HEK293 (cell line): ENCODE data around the gene NEK7.

Experiments used
- CTCF ChIA-PET: fragments of 350-600 bp; formaldehyde crosslinking; extraction: SDS; loops from one replicate; lab custom pipeline; 2021; ENCODE audit warnings: antibody characterized with exemption; lab: Yijun Ruan, JAX
- POLR2A ChIA-PET: fragments of 300-600 bp; formaldehyde crosslinking; extraction: SDS; loops from one replicate; lab custom pipeline; 2020; ENCODE audit warnings: antibody characterized with exemption, inconsistent platforms; lab: Yijun Ruan, JAX
- H3K27ac ChIP-seq: fragments of 200-500 bp; sonication (Bioruptor generic); 2 replicates; pipeline ENCODE4 v1.5.1; 2014; ENCODE audit warnings: low read depth, low read length, control low read depth, inconsistent platforms; ENCODE audit errors: extremely low read depth
- H3K36me3 ChIP-seq, 2 experiments: fragments of 200-500 bp in 1 of 2; sonication (Bioruptor generic) in 1 of 2; 1 replicate in 1 of 2; 2 replicates in 1 of 2; pipeline ENCODE4 v1.5.1; 2014 to 2017; ENCODE audit warnings: inconsistent platforms in 2 of 2, low read length in 2 of 2; ENCODE audit not compliant: control insufficient read depth in 2 of 2, insufficient read depth in 1 of 2
- H3K4me1 ChIP-seq: fragments of 200-500 bp; sonication (Bioruptor generic); 2 replicates; pipeline ENCODE4 v1.5.1; 2014; ENCODE audit warnings: mild to moderate bottlenecking, low read length, inconsistent platforms; ENCODE audit not compliant: control insufficient read depth, insufficient read depth
- H3K4me3 ChIP-seq: 2 replicates; pipeline ENCODE4 v1.5.1; 2011; ENCODE audit warnings: low read depth, mild to moderate bottlenecking, control low read depth, low read length, moderate library complexity
- H3K9me3 ChIP-seq: fragments of 200-500 bp; sonication (Bioruptor generic); 2 replicates; pipeline ENCODE4 v1.5.1; 2014; ENCODE audit warnings: low read depth, low read length, inconsistent platforms; ENCODE audit not compliant: control insufficient read depth, insufficient read depth
- GLI2 ChIP-seq: fragments of 450-650 bp; formaldehyde crosslinking; IDR thresholded peaks from 2 replicates; pipeline ENCODE4; 2017; ENCODE audit warnings: missing biosample characterization, missing genetic modification characterization, low read depth, borderline replicate concordance
- IKZF3 ChIP-seq: fragments of 450-650 bp; IDR thresholded peaks from 2 replicates; pipeline ENCODE4 v1.5.0; 2018; ENCODE audit warnings: missing biosample characterization, mild to moderate bottlenecking, missing genetic modification characterization, moderate library complexity
- KLF10 ChIP-seq: fragments of 450-650 bp; IDR thresholded peaks from 2 replicates; pipeline ENCODE4 v1.5.1; 2018; ENCODE audit warnings: missing biosample characterization, mild to moderate bottlenecking, missing genetic modification characterization
- KLF16 ChIP-seq: fragments of 450-650 bp; formaldehyde crosslinking; IDR thresholded peaks from 2 replicates; pipeline ENCODE4 v1.5.1; 2017; ENCODE audit warnings: missing biosample characterization, missing genetic modification characterization
- KLF7 ChIP-seq: fragments of 450-650 bp; formaldehyde crosslinking; IDR thresholded peaks from 2 replicates; pipeline ENCODE4 v1.5.1; 2016; ENCODE audit warnings: missing biosample characterization, missing genetic modification characterization, borderline replicate concordance
- SCRT2 ChIP-seq: fragments of 450-650 bp; formaldehyde crosslinking; IDR thresholded peaks from 2 replicates; pipeline ENCODE4 v1.5.1; 2016; ENCODE audit warnings: missing biosample characterization, missing genetic modification characterization
- ZBTB21 ChIP-seq: fragments of 450-650 bp; formaldehyde crosslinking; IDR thresholded peaks from 2 replicates; pipeline ENCODE4 v1.5.1; 2017; ENCODE audit warnings: missing biosample characterization, missing genetic modification characterization
- ZNF311 ChIP-seq: fragments of 450-650 bp; formaldehyde crosslinking; IDR thresholded peaks from 2 replicates; pipeline ENCODE4 v1.5.1; 2017; ENCODE audit warnings: missing biosample characterization, missing genetic modification characterization, borderline replicate concordance
- ZNF514 ChIP-seq: fragments of 450-650 bp; formaldehyde crosslinking; IDR thresholded peaks from 2 replicates; pipeline ENCODE4 v1.5.1; 2016; ENCODE audit warnings: missing biosample characterization, missing genetic modification characterization
- ZNF548 ChIP-seq: fragments of 450-650 bp; formaldehyde crosslinking; IDR thresholded peaks from 2 replicates; pipeline ENCODE4 v1.5.1; 2016; ENCODE audit warnings: missing biosample characterization, missing genetic modification characterization
- ZNF555 ChIP-seq: fragments of 450-650 bp; formaldehyde crosslinking; conservative IDR thresholded peaks from 2 replicates; pipeline ENCODE4 v1.5.1; 2017; ENCODE audit warnings: missing biosample characterization, mild to moderate bottlenecking, missing genetic modification characterization, inconsistent platforms
- ZNF658 ChIP-seq: fragments of 450-650 bp; formaldehyde crosslinking; IDR thresholded peaks from 2 replicates; pipeline ENCODE4; 2016; ENCODE audit warnings: missing biosample characterization, missing genetic modification characterization
- ZNF677 ChIP-seq: fragments of 450-650 bp; IDR thresholded peaks from 2 replicates; pipeline ENCODE4 v1.5.0; 2018; ENCODE audit warnings: missing biosample characterization, mild to moderate bottlenecking, missing genetic modification characterization, moderate library complexity
- ZNF701 ChIP-seq: fragments of 450-650 bp; formaldehyde crosslinking; IDR thresholded peaks from 2 replicates; pipeline ENCODE4 v1.5.1; 2016; ENCODE audit warnings: missing biosample characterization, missing genetic modification characterization
- ZNF843 ChIP-seq: fragments of 450-650 bp; formaldehyde crosslinking; IDR thresholded peaks from 2 replicates; pipeline ENCODE4 v1.5.1; 2016; ENCODE audit warnings: missing biosample characterization, missing genetic modification characterization
- TF ChIP-seq, protein P1 (sequence below): fragments of 450-650 bp; formaldehyde crosslinking; IDR thresholded peaks from 2 replicates; pipeline ENCODE4 v1.5.1; 2016; ENCODE audit warnings: missing biosample characterization, missing genetic modification characterization, low read depth
- TF ChIP-seq, protein P2 (sequence below): fragments of 450-650 bp; formaldehyde crosslinking; IDR thresholded peaks from 2 replicates; pipeline ENCODE4 v1.5.1; 2016; ENCODE audit warnings: missing biosample characterization, missing genetic modification characterization, borderline replicate concordance
- TF ChIP-seq, protein P3 (sequence below): fragments of 450-650 bp; formaldehyde crosslinking; IDR thresholded peaks from 2 replicates; pipeline ENCODE4 v1.5.1; 2016; ENCODE audit warnings: missing biosample characterization, missing genetic modification characterization
- TF ChIP-seq, protein P4 (sequence below): fragments of 450-650 bp; formaldehyde crosslinking; IDR thresholded peaks from 2 replicates; pipeline ENCODE4 v1.5.1; 2016; ENCODE audit warnings: missing biosample characterization, missing genetic modification characterization
- TF ChIP-seq, protein P5 (sequence below): fragments of 450-650 bp; formaldehyde crosslinking; IDR thresholded peaks from 2 replicates; pipeline ENCODE4 v1.5.1; 2017; ENCODE audit warnings: missing biosample characterization, missing genetic modification characterization

Gene NEK7

DNA sequence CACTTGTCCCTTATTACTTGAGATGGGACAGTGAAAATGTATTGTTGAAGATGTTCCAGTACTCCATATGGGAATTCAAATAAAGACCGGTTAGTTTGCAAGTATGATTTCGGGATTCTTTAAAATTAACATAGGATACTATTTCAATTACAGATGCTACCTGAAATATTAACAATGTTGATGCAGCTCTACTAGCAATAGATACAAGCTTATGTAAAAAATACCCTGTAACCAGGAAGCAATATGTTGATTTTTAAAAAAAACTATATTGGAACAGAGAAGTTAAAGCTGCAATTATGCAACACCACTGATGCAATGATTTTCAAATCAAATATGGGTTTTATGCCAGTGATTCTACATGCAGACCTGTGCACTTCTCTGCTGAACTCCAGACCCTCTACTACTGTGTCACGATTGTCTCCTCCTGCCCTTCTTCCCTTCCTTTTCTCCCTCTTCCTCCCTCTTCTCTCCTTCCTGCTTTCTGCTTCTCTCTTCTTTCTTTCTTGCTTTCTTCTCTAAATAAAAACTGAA lies 204.5 kb downstream of the NEK7 start:
- Histone ChIP-seq H3K4me3 (no peak overlapping the region), H3K9me3 (no peaks in the 10 kb centered on the region), H3K27ac (no peak overlapping the region), H3K36me3 (no peaks in the 10 kb centered on the region), H3K4me1 (no peaks in the 10 kb centered on the region)
- ChIA-PET POLR2A (no interaction called here), CTCF (no interaction called here)
- TF ChIP-seq, protein P1, sequence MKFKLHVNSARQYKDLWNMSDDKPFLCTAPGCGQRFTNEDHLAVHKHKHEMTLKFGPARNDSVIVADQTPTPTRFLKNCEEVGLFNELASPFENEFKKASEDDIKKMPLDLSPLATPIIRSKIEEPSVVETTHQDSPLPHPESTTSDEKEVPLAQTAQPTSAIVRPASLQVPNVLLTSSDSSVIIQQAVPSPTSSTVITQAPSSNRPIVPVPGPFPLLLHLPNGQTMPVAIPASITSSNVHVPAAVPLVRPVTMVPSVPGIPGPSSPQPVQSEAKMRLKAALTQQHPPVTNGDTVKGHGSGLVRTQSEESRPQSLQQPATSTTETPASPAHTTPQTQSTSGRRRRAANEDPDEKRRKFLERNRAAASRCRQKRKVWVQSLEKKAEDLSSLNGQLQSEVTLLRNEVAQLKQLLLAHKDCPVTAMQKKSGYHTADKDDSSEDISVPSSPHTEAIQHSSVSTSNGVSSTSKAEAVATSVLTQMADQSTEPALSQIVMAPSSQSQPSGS (tag by site-specific recombination): no peak
- TF ChIP-seq, protein P2, sequence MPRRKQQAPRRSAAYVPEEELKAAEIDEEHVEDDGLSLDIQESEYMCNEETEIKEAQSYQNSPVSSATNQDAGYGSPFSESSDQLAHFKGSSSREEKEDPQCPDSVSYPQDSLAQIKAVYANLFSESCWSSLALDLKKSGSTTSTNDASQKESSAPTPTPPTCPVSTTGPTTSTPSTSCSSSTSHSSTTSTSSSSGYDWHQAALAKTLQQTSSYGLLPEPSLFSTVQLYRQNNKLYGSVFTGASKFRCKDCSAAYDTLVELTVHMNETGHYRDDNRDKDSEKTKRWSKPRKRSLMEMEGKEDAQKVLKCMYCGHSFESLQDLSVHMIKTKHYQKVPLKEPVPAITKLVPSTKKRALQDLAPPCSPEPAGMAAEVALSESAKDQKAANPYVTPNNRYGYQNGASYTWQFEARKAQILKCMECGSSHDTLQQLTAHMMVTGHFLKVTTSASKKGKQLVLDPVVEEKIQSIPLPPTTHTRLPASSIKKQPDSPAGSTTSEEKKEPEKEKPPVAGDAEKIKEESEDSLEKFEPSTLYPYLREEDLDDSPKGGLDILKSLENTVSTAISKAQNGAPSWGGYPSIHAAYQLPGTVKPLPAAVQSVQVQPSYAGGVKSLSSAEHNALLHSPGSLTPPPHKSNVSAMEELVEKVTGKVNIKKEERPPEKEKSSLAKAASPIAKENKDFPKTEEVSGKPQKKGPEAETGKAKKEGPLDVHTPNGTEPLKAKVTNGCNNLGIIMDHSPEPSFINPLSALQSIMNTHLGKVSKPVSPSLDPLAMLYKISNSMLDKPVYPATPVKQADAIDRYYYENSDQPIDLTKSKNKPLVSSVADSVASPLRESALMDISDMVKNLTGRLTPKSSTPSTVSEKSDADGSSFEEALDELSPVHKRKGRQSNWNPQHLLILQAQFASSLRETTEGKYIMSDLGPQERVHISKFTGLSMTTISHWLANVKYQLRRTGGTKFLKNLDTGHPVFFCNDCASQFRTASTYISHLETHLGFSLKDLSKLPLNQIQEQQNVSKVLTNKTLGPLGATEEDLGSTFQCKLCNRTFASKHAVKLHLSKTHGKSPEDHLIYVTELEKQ: no peak
- TF ChIP-seq ZNF658 (tag by site-specific recombination): no peak
- TF ChIP-seq, protein P3, sequence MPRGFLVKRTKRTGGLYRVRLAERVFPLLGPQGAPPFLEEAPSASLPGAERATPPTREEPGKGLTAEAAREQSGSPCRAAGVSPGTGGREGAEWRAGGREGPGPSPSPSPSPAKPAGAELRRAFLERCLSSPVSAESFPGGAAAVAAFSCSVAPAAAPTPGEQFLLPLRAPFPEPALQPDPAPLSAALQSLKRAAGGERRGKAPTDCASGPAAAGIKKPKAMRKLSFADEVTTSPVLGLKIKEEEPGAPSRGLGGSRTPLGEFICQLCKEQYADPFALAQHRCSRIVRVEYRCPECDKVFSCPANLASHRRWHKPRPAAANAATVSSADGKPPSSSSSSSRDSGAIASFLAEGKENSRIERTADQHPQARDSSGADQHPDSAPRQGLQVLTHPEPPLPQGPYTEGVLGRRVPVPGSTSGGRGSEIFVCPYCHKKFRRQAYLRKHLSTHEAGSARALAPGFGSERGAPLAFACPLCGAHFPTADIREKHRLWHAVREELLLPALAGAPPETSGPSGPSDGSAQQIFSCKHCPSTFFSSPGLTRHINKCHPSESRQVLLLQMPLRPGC (tag by site-specific recombination): no peak

DNA sequence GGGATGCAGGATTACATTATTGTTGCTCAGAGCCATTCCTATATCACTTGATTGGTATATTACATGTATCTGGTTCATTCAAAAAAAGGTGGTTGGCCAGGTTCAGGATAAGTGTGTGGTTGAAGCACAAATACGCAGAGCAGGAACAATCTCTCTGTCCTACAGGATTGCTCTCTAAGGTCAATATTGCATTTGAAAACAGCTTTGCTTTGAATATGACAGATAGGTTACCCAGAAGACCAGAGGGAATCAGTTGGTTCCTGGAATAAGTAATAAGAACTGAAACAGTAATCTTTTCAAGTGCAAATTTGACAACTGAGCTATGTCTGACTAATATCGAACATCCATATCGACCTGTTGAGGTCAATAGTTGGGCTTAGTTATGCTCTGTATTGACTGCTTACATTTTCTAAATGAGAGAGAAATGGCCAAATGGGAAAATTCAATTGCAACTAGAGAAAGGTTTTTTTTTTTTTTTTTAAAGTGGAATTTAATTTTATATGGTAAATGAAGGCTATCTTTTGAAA lies 206.9 kb downstream of the NEK7 start:
- Histone ChIP-seq H3K4me3 (no peak overlapping the region), H3K9me3 (no peaks in the 10 kb centered on the region), H3K36me3 (no peaks in the 10 kb centered on the region), H3K27ac (no peak overlapping the region)
- ChIA-PET POLR2A (no interaction called here), CTCF (interaction anchor here (0.6 to 0.7 kb wide), 2 partner anchors 10 to 322 kb away, joined by 3 read pairs; no protein-coding TSS in a partner anchor)
- TF ChIP-seq, protein P4, sequence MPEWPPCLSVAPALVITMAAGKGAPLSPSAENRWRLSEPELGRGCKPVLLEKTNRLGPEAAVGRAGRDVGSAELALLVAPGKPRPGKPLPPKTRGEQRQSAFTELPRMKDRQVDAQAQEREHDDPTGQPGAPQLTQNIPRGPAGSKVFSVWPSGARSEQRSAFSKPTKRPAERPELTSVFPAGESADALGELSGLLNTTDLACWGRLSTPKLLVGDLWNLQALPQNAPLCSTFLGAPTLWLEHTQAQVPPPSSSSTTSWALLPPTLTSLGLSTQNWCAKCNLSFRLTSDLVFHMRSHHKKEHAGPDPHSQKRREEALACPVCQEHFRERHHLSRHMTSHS (tag by site-specific recombination): no peak
- no peak for TF ChIP-seq KLF16 (tag by site-specific recombination)
- no peak for TF ChIP-seq GLI2 (tag by site-specific recombination)
- no peak for TF ChIP-seq ZNF677 (tag by site-specific recombination)
- no peak for TF ChIP-seq KLF7 (tag by site-specific recombination)
- TF ChIP-seq ZNF311 (tag by site-specific recombination): no peak
- TF ChIP-seq ZNF701 (tag by site-specific recombination): no peak
- TF ChIP-seq SCRT2 (tag by site-specific recombination): no peak
- no peak for TF ChIP-seq ZNF548 (tag by site-specific recombination)
- TF ChIP-seq, protein P5, sequence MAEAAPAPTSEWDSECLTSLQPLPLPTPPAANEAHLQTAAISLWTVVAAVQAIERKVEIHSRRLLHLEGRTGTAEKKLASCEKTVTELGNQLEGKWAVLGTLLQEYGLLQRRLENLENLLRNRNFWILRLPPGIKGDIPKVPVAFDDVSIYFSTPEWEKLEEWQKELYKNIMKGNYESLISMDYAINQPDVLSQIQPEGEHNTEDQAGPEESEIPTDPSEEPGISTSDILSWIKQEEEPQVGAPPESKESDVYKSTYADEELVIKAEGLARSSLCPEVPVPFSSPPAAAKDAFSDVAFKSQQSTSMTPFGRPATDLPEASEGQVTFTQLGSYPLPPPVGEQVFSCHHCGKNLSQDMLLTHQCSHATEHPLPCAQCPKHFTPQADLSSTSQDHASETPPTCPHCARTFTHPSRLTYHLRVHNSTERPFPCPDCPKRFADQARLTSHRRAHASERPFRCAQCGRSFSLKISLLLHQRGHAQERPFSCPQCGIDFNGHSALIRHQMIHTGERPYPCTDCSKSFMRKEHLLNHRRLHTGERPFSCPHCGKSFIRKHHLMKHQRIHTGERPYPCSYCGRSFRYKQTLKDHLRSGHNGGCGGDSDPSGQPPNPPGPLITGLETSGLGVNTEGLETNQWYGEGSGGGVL (tag by site-specific recombination): no peak
- TF ChIP-seq KLF10 (tag by site-specific recombination): no peak
- TF ChIP-seq ZBTB21 (tag by site-specific recombination): no peak
- no peak for TF ChIP-seq ZNF843 (tag by site-specific recombination)
- no peak for TF ChIP-seq ZNF514
- no peak for TF ChIP-seq ZNF555 (tag by site-specific recombination)
- TF ChIP-seq IKZF3 (tag by site-specific recombination): no peak
- TF ChIP-seq, all 188 proteins: peak for 0
- no peaks in the 10 kb centered on the region for H3K4me1 ChIP-seq
